B cell (primary cell): Measurements from ENCODE around the gene FAM76A. TPM values are rescaled to one million over a fixed set of nuclear protein-coding genes. Genes with fewer than 3 reads are reported as not detected.
A peak's percentile ranks its signal among the peaks of the same experiment; 100 is the strongest.

Source experiments
- ATAC-seq: fragments of 200-7000 bp; cut with Tn5 transposase; one replicate; pipeline ENCODE4 v1.10.0; 2021; ENCODE audit warnings: low read depth, mild to moderate bottlenecking, moderate number of reproducible peaks, moderate library complexity
- CTCF ChIA-PET: fragments of 350-600 bp; sonication (Branson Sonifier 250); formaldehyde crosslinking; loops from one replicate; lab custom pipeline; 2021; ENCODE audit warnings: antibody characterized with exemption, inconsistent platforms; lab: Charles Lee
- POLR2A ChIA-PET: fragments of 350-600 bp; sonication (Branson Sonifier 250); formaldehyde crosslinking; loops from one replicate; lab custom pipeline; 2021; ENCODE audit warnings: antibody characterized with exemption; lab: Charles Lee
- DNase-seq: peaks from one replicate; pipeline ENCODE4 v3.0.0; 2013
- H2AFZ ChIP-seq: 2 replicates; pipeline ENCODE4 v1.6.1; 2012; ENCODE audit warnings: mild to moderate bottlenecking, low read depth, low read length; ENCODE audit not compliant: insufficient read depth, poor library complexity, severe bottlenecking
- H3K27ac ChIP-seq, 2 donors: 1 replicate in 1 of 2; 2 replicates in 1 of 2; pipeline ENCODE4 v1.5.1; 2012 to 2013; ENCODE audit warnings: low read length in 2 of 2, mild to moderate bottlenecking in 2 of 2, moderate library complexity in 1 of 2
- H3K27me3 ChIP-seq, 4 experiments: fragments of 200-600 bp in 1 of 4; sonication (generic) in 1 of 4; replicated peaks in 1 of 4; 1 replicate in 2 of 4; 2 replicates in 2 of 4; pipeline versions ENCODE4 v1.6.1 to v1.7.0; 2013 to 2016; ENCODE audit warnings: low read length in 3 of 4, mild to moderate bottlenecking in 2 of 4, mixed read lengths in 1 of 4, moderate library complexity in 1 of 4; ENCODE audit not compliant: insufficient read depth in 4 of 4, control insufficient read depth in 3 of 4; ENCODE audit errors: control extremely low read depth in 1 of 4
- H3K36me3 ChIP-seq, 2 experiments: replicated peaks in 1 of 2; 1 replicate in 1 of 2; 2 replicates in 1 of 2; pipeline versions ENCODE4 v1.6.1 to v1.7.1; 2013; ENCODE audit warnings: low read length in 1 of 2; ENCODE audit not compliant: insufficient read depth in 2 of 2, control insufficient read depth in 1 of 2; ENCODE audit errors: control extremely low read depth in 1 of 2, extremely low read depth in 1 of 2
- H3K4me1 ChIP-seq, 2 donors: fragments of 200-600 bp in 1 of 2; sonication (generic) in 1 of 2; 1 replicate in 1 of 2; 2 replicates in 1 of 2; pipeline versions ENCODE4 v1.5.1 to v1.6.1; 2013 to 2017; ENCODE audit warnings: low read length in 2 of 2; ENCODE audit not compliant: control insufficient read depth in 2 of 2, insufficient read depth in 2 of 2
- H3K4me2 ChIP-seq: replicated peaks from 2 replicates; pipeline ENCODE3; 2012; ENCODE audit warnings: mild to moderate bottlenecking, low read depth, low read length; ENCODE audit not compliant: poor library complexity, severe bottlenecking
- H3K4me3 ChIP-seq, 5 experiments: fragments of 200-600 bp in 1 of 5; sonication (generic) in 1 of 5; 1 replicate in 3 of 5; 2 replicates in 2 of 5; pipeline versions ENCODE4 v1.5.1 to v1.7.0; 2011 to 2016; ENCODE audit warnings: low read length in 4 of 5, mild to moderate bottlenecking in 4 of 5, low read depth in 2 of 5, control low read depth in 1 of 5, moderate library complexity in 1 of 5; ENCODE audit not compliant: insufficient read depth in 1 of 5; ENCODE audit errors: control extremely low read depth in 1 of 5, extremely low read depth in 1 of 5
- H3K79me2 ChIP-seq: fragments of 200-600 bp; sonication (generic); one replicate; pipeline ENCODE4 v1.6.0; 2016; ENCODE audit warnings: low read length; ENCODE audit not compliant: control insufficient read depth, insufficient read depth
- H3K9ac ChIP-seq: fragments of 200-600 bp; sonication (generic); 2 replicates; pipeline ENCODE4 v1.6.1; 2017; ENCODE audit warnings: mild to moderate bottlenecking, low read length, moderate library complexity
- H3K9me3 ChIP-seq, 3 donors: one replicate each; pipeline versions ENCODE4 v1.6.1 to v1.7.1; 2013; ENCODE audit warnings: low read length in 2 of 3; ENCODE audit not compliant: control insufficient read depth in 2 of 3, insufficient read depth in 1 of 3; ENCODE audit errors: control extremely low read depth in 1 of 3
- H4K20me1 ChIP-seq: 2 replicates; pipeline ENCODE4 v1.6.0; 2012; ENCODE audit warnings: mild to moderate bottlenecking, low read length; ENCODE audit not compliant: insufficient read depth, control insufficient read depth, poor library complexity, severe bottlenecking
- H3K27ac Mint-ChIP-seq: one replicate; pipeline ENCODE4 v1.8.0; 2021; ENCODE audit warnings: mixed read lengths
- H3K27me3 Mint-ChIP-seq: one replicate; pipeline ENCODE4 v1.8.0; 2021; ENCODE audit warnings: mixed read lengths
- H3K4me1 Mint-ChIP-seq: one replicate; pipeline ENCODE4 v1.8.0; 2021; ENCODE audit warnings: mixed read lengths
- H3K4me3 Mint-ChIP-seq: one replicate; pipeline ENCODE4 v1.8.0; 2021; ENCODE audit warnings: mixed read lengths
- H3K9me3 Mint-ChIP-seq: one replicate; pipeline ENCODE4 v1.8.0; 2022; ENCODE audit warnings: mixed read lengths; ENCODE audit not compliant: insufficient read depth
- CTCF ChIP-seq: fragments of 200-600 bp; IDR thresholded peaks from one replicate; pipeline ENCODE4 v1.8.0; 2022; ENCODE audit warnings: antibody characterized with exemption, mild to moderate bottlenecking
- EZH2 ChIP-seq: IDR thresholded peaks from 2 replicates; pipeline ENCODE4 v1.6.1; 2012; ENCODE audit warnings: borderline replicate concordance, low read depth, mild to moderate bottlenecking, moderate library complexity, low read length; ENCODE audit not compliant: insufficient read depth, poor library complexity, severe bottlenecking
- WGBS: methylation state at CpG from one replicate; pipeline ENCODE4 v1.1.5; 2013; ENCODE audit warnings: missing lambda C conversion rate; ENCODE audit not compliant: insufficient coverage; 5-methylcytosine and 5-hydroxymethylcytosine counted together
- intact Hi-C: fragments of 100-400 bp; cut with micrococcal nuclease; formaldehyde crosslinking; loops from one replicate; pipeline ENCODE4 v1.10.0; 2022
- polyA plus RNA-seq: library from polyadenylated mRNA; depleted of rRNA; stranded (reverse); fragments of >200 nt; gene quantifications from 2 replicates; pipeline ENCODE4 v1.2.3, GENCODE V29; 2012
- total RNA-seq, 2 donors: library from RNA; stranded (reverse); fragments of 120-200 nt in 1 of 2; gene quantifications; 1 replicate in 1 of 2; 2 replicates in 1 of 2; pipeline versions ENCODE4 v1.2.3 to v1.2.4, GENCODE V29; 2013 to 2022

FAM76A gene
- total and polyA plus RNA-seq, 2 donors (not counting 1 experiment from before 2014, with no cell fraction given), result 11.7 to 25.0 TPM

GRCh38 chr1:27727126-27727525 lies 1.4 kb downstream of the FAM76A start:
- peaks cover 25% of the 10 kb centered on the region for H3K4me1 Mint-ChIP-seq
- ChIA-PET CTCF (interaction anchor here (0.6 to 1.0 kb wide), 2 partner anchors 58 to 86 kb away, joined by 4 to 5 read pairs; no protein-coding TSS in a partner anchor), POLR2A (no interaction called here)
- H3K4me3 Mint-ChIP-seq, result peak overlapping the region; percentile 86
- peak overlapping the region; percentile 94 for H3K4me2 ChIP-seq
- H3K9me3 Mint-ChIP-seq, result no peaks in the 10 kb centered on the region
- peaks cover 25% of the 10 kb centered on the region for H3K79me2 ChIP-seq
- H3K9ac ChIP-seq, result no peak overlapping the region
- H2AFZ ChIP-seq, result no peak overlapping the region
- no peak overlapping the region for H3K4me3 ChIP-seq
- intact Hi-C loops, result loop anchor here (5.0 to 10.0 kb wide), 3 partner anchors 122 to 360 kb away; partner anchors contain the start of genes AHDC1 and EYA3
- H3K27me3 ChIP-seq, result no peaks in the 10 kb centered on the region
- no peak for ATAC-seq
- peaks cover 4 to 19% of the 10 kb centered on the region in 2 experiments for H3K36me3 ChIP-seq
- no peak for TF ChIP-seq EZH2
- no peak for TF ChIP-seq CTCF
- no CpG with 5 or more reads among the region's 3 CpGs for WGBS
- DNase-seq, result no peak
- H3K9me3 ChIP-seq, result no peaks in the 10 kb centered on the region
- H3K27me3 Mint-ChIP-seq, result no peaks in the 10 kb centered on the region
- H3K4me1 ChIP-seq, result peaks cover 17% of the 10 kb centered on the region in 2 donors
- no peaks in the 10 kb centered on the region for H4K20me1 ChIP-seq
- H3K27ac ChIP-seq, result peak overlapping the region in 1 of 2 donors; percentile 30
- no peak overlapping the region for H3K27ac Mint-ChIP-seq

GRCh38 chr1:27736252-27736651 lies 10.5 kb downstream of the FAM76A start:
- POLR2A ChIA-PET, result interaction anchor here (0.6 kb wide), 1 partner anchor 35 kb away, joined by 3 read pairs; no protein-coding TSS in a partner anchor
- no peak for DNase-seq
- peaks cover 8 to 42% of the 10 kb centered on the region in 2 experiments for H3K36me3 ChIP-seq

More at GRCh38 chr1:27736252-27736651, 10.5 kb downstream of the FAM76A start:
- intact Hi-C loops, result no loop called here
- 100% methylated on average over 1 of the region's 3 CpGs for WGBS
- Histone ChIP-seq H3K4me2 (no peak overlapping the region), H3K4me1 (no peaks in the 10 kb centered on the region), H3K79me2 (peaks cover 6% of the 10 kb centered on the region), H3K27me3 (no peaks in the 10 kb centered on the region), H3K9ac (no peak overlapping the region), H2AFZ (no peak overlapping the region), H4K20me1 (no peaks in the 10 kb centered on the region), H3K27ac (no peak overlapping the region), H3K9me3 (no peaks in the 10 kb centered on the region), H3K4me3 (no peak overlapping the region)
- Mint-ChIP-seq H3K4me3 (no peak overlapping the region), H3K9me3 (no peaks in the 10 kb centered on the region), H3K4me1 (no peaks in the 10 kb centered on the region), H3K27me3 (no peaks in the 10 kb centered on the region), H3K27ac (no peak overlapping the region)
- no peak for TF ChIP-seq CTCF
- TF ChIP-seq EZH2, result no peak
- CTCF ChIA-PET, result no interaction called here
- ATAC-seq, result no peak
